Right lobe of liver (tissue), 6 donors: ENCODE results near the gene DACT3. TPM values are rescaled to one million over a fixed set of nuclear protein-coding genes. Genes with fewer than 3 reads are reported as not detected.

ENCODE experiments used
- ATAC-seq, 4 donors: fragments of 200-7000 bp; cut with Tn5 transposase; one replicate each; pipeline ENCODE4 v1.9.1; 2020; ENCODE audit warnings: mild to moderate bottlenecking in 4 of 4, moderate library complexity in 4 of 4
- DNase-seq, 3 donors: peaks; one replicate each; pipeline ENCODE4 v3.0.0-alpha.2; 2020
- H3K27ac ChIP-seq, 3 donors: fragments of 200-600 bp; one replicate each; pipeline ENCODE4 v1.8.0; 2022
- H3K27me3 ChIP-seq, 2 donors: fragments of 200-600 bp; one replicate each; pipeline ENCODE4 v1.8.0; 2022
- H3K36me3 ChIP-seq, 4 donors: fragments of 200-600 bp; sonication (generic) in 1 of 4; one replicate each; pipeline versions ENCODE4 v1.5.1 to v1.8.0; 2017 to 2022; ENCODE audit warnings: control low read depth in 1 of 4
- H3K4me1 ChIP-seq, 4 donors: fragments of 200-600 bp; sonication (generic) in 1 of 4; one replicate each; pipeline versions ENCODE4 v1.5.1 to v1.8.0; 2017 to 2022; ENCODE audit warnings: control low read depth in 1 of 4
- H3K4me3 ChIP-seq, 3 donors: fragments of 200-600 bp; one replicate each; pipeline ENCODE4 v1.8.0; 2022
- H3K9me3 ChIP-seq, 4 donors: fragments of 200-600 bp; sonication (generic) in 1 of 4; one replicate each; pipeline versions ENCODE4 v1.5.1 to v1.8.0; 2017 to 2022; ENCODE audit warnings: control low read depth in 1 of 4
- POLR2A ChIP-seq: fragments of 450-650 bp; IDR thresholded peaks from one replicate; pipeline ENCODE4 v1.6.1; 2017; ENCODE audit warnings: antibody characterized with exemption, mild to moderate bottlenecking
- WGBS: methylation state at CpG from one replicate; pipeline ENCODE4 v1.1.6; 2018; ENCODE audit warnings: low coverage, low lambda C conversion rate; ENCODE audit not compliant: insufficient coverage; ENCODE audit errors: missing lambda C conversion rate; 5-methylcytosine and 5-hydroxymethylcytosine counted together
- intact Hi-C, 2 donors: fragments of 100-400 bp; cut with DNase I; formaldehyde crosslinking; loops; one replicate each; pipeline versions ENCODE4 v1.11.2 to v1.14.1; 2022
- total RNA-seq, 6 experiments: library from RNA; depleted of rRNA in 2 of 6; stranded (reverse); fragments of >200 nt in 2 of 6; fragmentation: NEBNext Ultra II Directional in 3 of 6; extraction: Animal tissue kit (Norgen Biotek cat#: 25700) in 3 of 6; gene quantifications; one replicate each; pipeline versions ENCODE4 v1.1.0 to v1.2.4, GENCODE V29; 2016 to 2023
- TF ChIP-seq, protein P1 (sequence below), 4 donors: fragments of 200-600 bp in 3 of 4; fragments of 450-650 bp in 1 of 4; IDR thresholded peaks; one replicate each; pipeline versions ENCODE4 v1.5.1 to v1.8.0; 2016 to 2022; ENCODE audit warnings: antibody characterized with exemption in 4 of 4, mild to moderate bottlenecking in 2 of 4
- donor health status: DM: no; HTN: yes; CAD: no.
- donor health status: DM: no; HTN: no; CAD: no.
- donor health status: DM: no; HTN: no; CAD: no.
- donor health status: DM: no; HTN: yes; CAD: no.
- donor health status: DM: no; HTN: yes; CAD: no.

The DACT3 gene
- total RNA-seq, 6 experiments from 2014 or later, result 0.46 to 1.6 (median 0.93) TPM

DNA sequence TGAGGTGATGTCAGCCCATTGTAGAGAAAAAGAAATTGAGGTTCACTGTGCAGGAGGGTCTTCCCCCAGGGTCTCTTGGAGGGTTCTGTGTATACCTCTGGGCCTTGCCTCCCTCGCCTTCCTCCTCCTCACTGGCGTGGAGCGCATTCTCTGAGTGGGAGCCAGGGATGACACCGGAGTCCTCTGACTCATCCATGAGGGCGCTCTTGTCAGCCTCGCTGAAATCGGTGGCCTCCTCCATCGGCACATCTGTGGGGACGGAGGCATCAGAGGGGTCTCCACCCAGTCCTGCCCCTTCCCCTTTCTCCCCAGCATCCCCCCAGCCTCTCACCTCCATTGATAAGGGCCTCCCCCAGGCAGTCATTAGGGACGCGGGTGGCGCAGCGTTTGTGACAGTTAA lies 39.7 kb upstream of the DACT3 start:
- Histone ChIP-seq H3K4me1 (no peaks in the 10 kb centered on the region), H3K9me3 (no peaks in the 10 kb centered on the region), H3K27ac (no peak overlapping the region), H3K36me3 (peaks cover 0 to 74% (median 37%) of the 10 kb centered on the region in 4 donors), H3K4me3 (no peak overlapping the region), H3K27me3 (no peaks in the 10 kb centered on the region)
- no peak for ATAC-seq
- intact Hi-C loops, result no loop called here
- no peak for TF ChIP-seq POLR2A
- TF ChIP-seq, protein P1, sequence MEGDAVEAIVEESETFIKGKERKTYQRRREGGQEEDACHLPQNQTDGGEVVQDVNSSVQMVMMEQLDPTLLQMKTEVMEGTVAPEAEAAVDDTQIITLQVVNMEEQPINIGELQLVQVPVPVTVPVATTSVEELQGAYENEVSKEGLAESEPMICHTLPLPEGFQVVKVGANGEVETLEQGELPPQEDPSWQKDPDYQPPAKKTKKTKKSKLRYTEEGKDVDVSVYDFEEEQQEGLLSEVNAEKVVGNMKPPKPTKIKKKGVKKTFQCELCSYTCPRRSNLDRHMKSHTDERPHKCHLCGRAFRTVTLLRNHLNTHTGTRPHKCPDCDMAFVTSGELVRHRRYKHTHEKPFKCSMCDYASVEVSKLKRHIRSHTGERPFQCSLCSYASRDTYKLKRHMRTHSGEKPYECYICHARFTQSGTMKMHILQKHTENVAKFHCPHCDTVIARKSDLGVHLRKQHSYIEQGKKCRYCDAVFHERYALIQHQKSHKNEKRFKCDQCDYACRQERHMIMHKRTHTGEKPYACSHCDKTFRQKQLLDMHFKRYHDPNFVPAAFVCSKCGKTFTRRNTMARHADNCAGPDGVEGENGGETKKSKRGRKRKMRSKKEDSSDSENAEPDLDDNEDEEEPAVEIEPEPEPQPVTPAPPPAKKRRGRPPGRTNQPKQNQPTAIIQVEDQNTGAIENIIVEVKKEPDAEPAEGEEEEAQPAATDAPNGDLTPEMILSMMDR (IDR thresholded peaks at IDR 0.05), result no peak
- WGBS, result no CpG with 5 or more reads among the region's 13 CpGs
- no peak for DNase-seq

DNA sequence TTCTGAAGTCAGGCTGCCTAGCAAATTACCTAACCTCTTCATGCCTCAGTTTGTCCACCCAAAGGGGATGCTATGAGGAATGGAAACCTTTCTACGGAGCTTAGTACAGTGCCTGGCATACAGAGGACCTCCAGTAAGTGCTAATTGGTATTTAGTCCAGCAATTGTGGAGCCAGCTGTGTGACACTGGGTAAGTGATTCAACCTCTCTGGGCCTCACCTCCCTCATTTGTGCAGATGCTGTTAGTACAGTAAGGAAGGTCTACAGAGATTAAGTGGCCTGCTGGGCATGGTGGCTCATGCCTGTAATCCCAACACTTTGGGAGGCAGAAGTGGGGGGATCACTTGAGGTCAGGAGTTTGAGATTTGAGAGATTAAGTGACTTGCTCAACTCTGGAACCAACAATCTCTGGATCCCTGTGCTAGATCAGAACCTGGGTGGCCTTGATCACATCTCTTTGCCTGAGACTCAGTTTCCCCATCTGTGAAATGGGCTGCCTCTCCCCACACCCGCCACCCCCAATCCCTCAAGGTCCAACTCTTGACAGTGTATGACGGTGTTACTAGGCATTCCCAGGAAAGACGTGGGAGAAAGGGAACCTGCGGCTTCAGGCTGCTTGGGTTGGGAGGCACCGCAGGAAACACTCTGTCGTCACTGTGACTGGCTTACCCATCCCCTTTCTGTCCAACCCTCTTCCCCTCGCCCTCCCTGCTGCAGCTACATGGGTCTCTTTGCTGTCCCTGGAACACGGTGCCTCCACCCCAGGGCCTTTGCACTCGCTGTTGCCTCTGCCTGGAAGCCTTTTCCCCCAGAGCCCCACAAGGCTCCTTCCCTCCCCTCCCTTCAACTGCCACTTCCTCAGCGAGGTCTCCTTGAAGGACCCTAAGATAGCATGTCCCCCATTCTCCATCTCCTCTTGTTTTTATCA lies 37.7 kb upstream of the DACT3 start:
- no peak for TF ChIP-seq POLR2A
- TF ChIP-seq, protein P1 (IDR thresholded peaks at IDR 0.05), result no peak
- 82% methylated on average over 8 of the region's 11 CpGs for WGBS
- Histone ChIP-seq H3K4me1 (no peaks in the 10 kb centered on the region), H3K36me3 (peaks cover 0 to 88% (median 39%) of the 10 kb centered on the region in 4 donors), H3K4me3 (no peak overlapping the region), H3K9me3 (no peaks in the 10 kb centered on the region), H3K27ac (no peak overlapping the region), H3K27me3 (no peaks in the 10 kb centered on the region)
- DNase-seq, result no peak
- intact Hi-C loops, result no loop called here
- ATAC-seq, result no peak

DNA sequence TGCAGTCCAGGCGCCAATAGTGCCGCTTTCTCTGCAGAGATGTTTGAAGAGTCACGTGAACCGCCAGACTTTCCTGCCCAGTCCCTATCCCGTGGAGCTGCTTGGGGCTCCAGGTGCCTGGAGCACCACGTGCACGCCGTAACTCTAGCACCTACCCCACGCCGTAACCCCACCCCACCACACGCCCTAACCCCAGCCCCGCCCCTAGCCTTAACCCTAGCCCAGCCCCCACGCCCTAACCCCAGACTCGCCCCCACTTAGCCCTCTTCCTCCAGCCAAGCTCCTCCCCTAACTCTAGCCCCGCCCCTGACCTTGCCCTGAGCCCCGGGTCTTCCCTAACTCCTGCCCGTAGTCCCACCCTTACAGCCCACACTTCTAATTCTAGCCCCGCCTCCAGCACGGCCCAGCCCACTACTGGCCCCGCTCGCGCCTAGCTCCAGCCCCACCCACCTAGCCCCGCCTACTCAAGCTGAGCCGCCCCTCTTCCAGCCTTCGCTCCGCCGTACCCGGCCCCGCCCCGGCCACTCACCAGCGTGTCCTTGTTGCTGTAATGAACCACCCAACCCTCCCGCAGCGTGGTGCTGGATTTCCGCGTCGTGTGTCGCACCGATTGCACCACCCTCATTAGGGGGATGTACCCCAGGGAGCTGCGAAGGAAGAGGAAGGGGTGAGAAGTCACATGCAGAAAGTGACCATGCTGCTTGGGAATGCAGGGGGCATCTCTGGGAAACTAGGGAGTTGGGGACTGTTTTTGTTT lies 36.4 kb upstream of the DACT3 start:
- intact Hi-C loops, result no loop called here
- Histone ChIP-seq H3K27ac (no peak overlapping the region), H3K4me1 (no peaks in the 10 kb centered on the region), H3K9me3 (no peaks in the 10 kb centered on the region), H3K27me3 (no peaks in the 10 kb centered on the region), H3K4me3 (no peak overlapping the region), H3K36me3 (peaks cover 0 to 88% (median 40%) of the 10 kb centered on the region in 4 donors)
- peak in 2 of 3 donors; percentile 62 to 72 for DNase-seq
- TF ChIP-seq, protein P1 (IDR thresholded peaks at IDR 0.05), result no peak
- no peak for TF ChIP-seq POLR2A
- ATAC-seq, result peak; percentile 72 to 85 (median 83)
- WGBS, result 61% methylated on average over 20 of the region's 39 CpGs

DNA sequence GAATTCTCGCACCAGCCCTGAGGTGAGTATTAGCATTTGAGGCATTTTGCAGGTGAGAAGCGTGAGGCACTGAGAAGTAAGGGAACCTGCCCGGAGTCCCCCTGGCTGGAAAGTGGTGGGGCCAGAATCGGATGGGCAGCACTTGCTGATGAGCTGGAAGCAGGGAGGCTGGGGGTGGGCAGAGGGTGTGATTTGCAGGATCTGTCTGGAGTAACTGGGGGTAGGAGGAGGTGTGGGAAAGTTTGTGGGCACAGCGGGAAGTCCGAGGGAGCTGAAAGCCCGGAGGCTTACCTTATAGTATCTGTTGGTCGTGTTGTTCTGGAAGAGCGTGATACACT lies 35.9 kb upstream of the DACT3 start:
- Histone ChIP-seq H3K27me3 (no peaks in the 10 kb centered on the region), H3K9me3 (no peaks in the 10 kb centered on the region), H3K27ac (no peak overlapping the region), H3K4me3 (no peak overlapping the region), H3K4me1 (no peaks in the 10 kb centered on the region), H3K36me3 (peaks cover 0 to 87% (median 40%) of the 10 kb centered on the region in 4 donors)
- ATAC-seq (no peak), DNase-seq (no peak)
- 98% methylated on average over 5 of the region's 9 CpGs for WGBS
- TF ChIP-seq, protein P1 (IDR thresholded peaks at IDR 0.05), result no peak
- TF ChIP-seq POLR2A, result no peak
- intact Hi-C loops, result no loop called here
